ENCODE measurements around the gene BPIFB6.

The BPIFB6 gene

GRCh38 chr20:33031531-33031930 lies at the start of gene BPIFB6:
Gene BPIFB6, plus strand, starts transcription at chr20:33031648. Its CDS starts 0 bp downstream, at chr20:33031648.
- DNase-seq: no peak

- no peak for DNase-seq
Measured at GRCh38 chr20:32982617-32983458, 48.6 kb upstream of the BPIFB6 start.

- no peak for DNase-seq
Measured at GRCh38 chr20:32983459-32984112, 47.9 kb upstream of the BPIFB6 start.

GRCh38 chr20:32984196-32984595 lies 47.3 kb upstream of the BPIFB6 start:
- DNase-seq: no peak

- DNase-seq: no peak
Measured at GRCh38 chr20:32984631-32985354, 46.7 kb upstream of the BPIFB6 start.

- DNase-seq: no peak
Measured at GRCh38 chr20:32985596-32985995, 45.9 kb upstream of the BPIFB6 start.

GRCh38 chr20:32986331-32986966 lies 45.0 kb upstream of the BPIFB6 start:
- no peak for DNase-seq

- no peak for DNase-seq
Measured at GRCh38 chr20:32987044-32987825, 44.2 kb upstream of the BPIFB6 start.

GRCh38 chr20:32988008-32988407 lies 43.4 kb upstream of the BPIFB6 start:
- no peak for DNase-seq

GRCh38 chr20:32989507-32990283 lies 41.8 kb upstream of the BPIFB6 start:
- no peak for DNase-seq

GRCh38 chr20:32990426-32990825 lies 41.0 kb upstream of the BPIFB6 start:
- DNase-seq: no peak

GRCh38 chr20:32991383-32991782 lies 40.1 kb upstream of the BPIFB6 start:
- DNase-seq: no peak

GRCh38 chr20:32991792-32992641 lies 39.4 kb upstream of the BPIFB6 start:
- DNase-seq: no peak

- DNase-seq: no peak
Measured at GRCh38 chr20:32993496-32994050, 37.9 kb upstream of the BPIFB6 start.

GRCh38 chr20:32995802-32996201 lies 35.6 kb upstream of the BPIFB6 start:
- no peak for DNase-seq

GRCh38 chr20:32997431-32997830 lies 34.0 kb upstream of the BPIFB6 start:
- DNase-seq: no peak

GRCh38 chr20:32999603-33000250 lies 31.7 kb upstream of the BPIFB6 start:
- no peak for DNase-seq

- no peak for DNase-seq
Measured at GRCh38 chr20:33000802-33001466, 30.5 kb upstream of the BPIFB6 start.

All from NCI-H1694 (cell line).